HAP-1 (cell line): ENCODE measurements around the gene PROSER3.
A peak's percentile ranks its signal among the peaks of the same experiment; 100 is the strongest.
"Not testable (repeated sequence)": the region's sequence is repeated elsewhere in the genome, so short reads cannot be mapped to it uniquely, and the experiment has no call there.

ENCODE experiments used
- DNase-seq, 2 experiments: peaks; one replicate each; pipeline ENCODE4 v3.0.0-alpha.2; 2016 to 2020; ENCODE audit warnings: low spot score in 2 of 2
- H3K27me3 ChIP-seq: fragments of 250-450 bp; sonication (Bioruptor Pico); 2 replicates; pipeline ENCODE4 v1.5.1; 2020; ENCODE audit warnings: low read depth, mild to moderate bottlenecking, moderate library complexity
- H3K36me3 ChIP-seq: fragments of 250-450 bp; sonication (Bioruptor Pico); replicated peaks from 2 replicates; pipeline ENCODE4 v1.5.1; 2020; ENCODE audit warnings: mild to moderate bottlenecking
- H3K4me1 ChIP-seq: fragments of 250-450 bp; sonication (Bioruptor Pico); 2 replicates; pipeline ENCODE4 v1.5.1; 2020; ENCODE audit warnings: mild to moderate bottlenecking
- H3K4me3 ChIP-seq: fragments of 250-450 bp; sonication (Bioruptor Pico); 2 replicates; pipeline ENCODE4 v1.5.1; 2020; ENCODE audit warnings: mild to moderate bottlenecking, moderate library complexity
- H3K9me3 ChIP-seq: fragments of 250-450 bp; sonication (Bioruptor Pico); 2 replicates; pipeline ENCODE4 v1.5.1; 2020; ENCODE audit warnings: mild to moderate bottlenecking, moderate library complexity
- in situ Hi-C: fragments of 300-500 bp; cut with MboI; formaldehyde crosslinking; loops from 3 replicates; pipeline ENCODE4 v1.14.3; 2020; ENCODE audit warnings: low sequenced_read_pairs, inconsistent platforms, mixed read lengths

PROSER3 gene

GRCh38 chr19:35717665-35718344 lies 40.2 kb upstream of the PROSER3 start, which contains the start of gene KMT2B:
TSS of gene KMT2B (plus strand) at chr19:35718003. CDS start at chr19:35718019, 16 bp downstream.
- Histone ChIP-seq H3K4me3 (peak within 1 kb of the TSS; percentile 78), H3K9me3 (no peaks in the 10 kb centered on the region), H3K27me3 (no peaks in the 10 kb centered on the region), H3K36me3 (peaks cover 19% of the 10 kb centered on the region), H3K4me1 (peaks cover 9% of the 10 kb centered on the region)
- DNase-seq = no peak
- in situ Hi-C loops = loop anchor here (5.0 kb wide), 1 partner anchor 171 kb away; the partner anchor contains the start of gene TMEM147

DNA sequence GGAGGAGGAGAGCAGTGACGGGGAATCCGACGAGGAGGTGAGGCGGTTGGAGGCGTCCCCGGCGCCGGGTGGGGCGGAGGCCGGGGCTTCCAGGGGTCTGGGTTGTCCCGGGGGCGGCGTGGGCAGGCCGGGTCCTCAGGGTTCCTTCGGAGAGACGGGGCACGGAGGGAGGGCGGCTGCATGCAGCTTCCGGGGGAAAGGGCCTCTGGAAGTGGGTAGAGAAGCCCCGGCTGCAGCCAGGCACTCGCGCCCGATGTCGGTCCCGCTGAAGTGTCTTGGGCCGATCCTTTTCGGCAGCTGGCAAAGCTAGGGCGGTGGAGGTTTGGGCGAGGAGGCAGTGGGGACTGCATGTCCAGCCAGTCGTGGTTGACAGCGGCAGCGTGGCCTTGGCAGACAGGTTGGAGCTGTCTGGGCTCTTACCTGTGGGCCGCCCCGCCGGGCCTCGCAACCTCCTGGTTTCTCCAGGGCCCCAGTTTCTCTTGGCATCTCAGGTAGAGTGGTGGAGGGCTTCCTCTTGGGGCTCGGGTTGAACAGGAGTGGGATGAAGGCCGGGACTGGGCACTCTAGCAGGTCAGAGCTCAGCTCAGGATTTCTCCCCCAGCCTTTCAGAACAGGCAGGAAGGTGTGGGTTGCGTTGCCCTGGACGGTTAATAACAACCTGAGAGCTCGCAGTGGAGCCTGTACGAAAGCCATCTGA lies 39.5 kb upstream of the PROSER3 start:
- no peaks in the 10 kb centered on the region for H3K27me3 ChIP-seq
- peak overlapping the region; percentile 78 for H3K4me3 ChIP-seq
- no peak for DNase-seq
- H3K4me1 ChIP-seq = peaks cover 9% of the 10 kb centered on the region
- H3K9me3 ChIP-seq = no peaks in the 10 kb centered on the region
- in situ Hi-C loops = loop anchor here (5.0 kb wide), 1 partner anchor 171 kb away; the partner anchor contains the start of gene TMEM147
- H3K36me3 ChIP-seq = peaks cover 26% of the 10 kb centered on the region

- H3K27me3 ChIP-seq = no peaks in the 10 kb centered on the region
- in situ Hi-C loops = loop anchor here (5.0 kb wide), 1 partner anchor 172 kb away; the partner anchor contains the start of gene TMEM147
- H3K36me3 ChIP-seq = peaks cover 37% of the 10 kb centered on the region
- peaks cover 9% of the 10 kb centered on the region for H3K4me1 ChIP-seq
- no peaks in the 10 kb centered on the region for H3K9me3 ChIP-seq
- H3K4me3 ChIP-seq = peak overlapping the region; percentile 78
- no peak for DNase-seq
These were observed 38.4 kb upstream of the PROSER3 start for GRCh38 chr19:35719402-35720162.

DNA sequence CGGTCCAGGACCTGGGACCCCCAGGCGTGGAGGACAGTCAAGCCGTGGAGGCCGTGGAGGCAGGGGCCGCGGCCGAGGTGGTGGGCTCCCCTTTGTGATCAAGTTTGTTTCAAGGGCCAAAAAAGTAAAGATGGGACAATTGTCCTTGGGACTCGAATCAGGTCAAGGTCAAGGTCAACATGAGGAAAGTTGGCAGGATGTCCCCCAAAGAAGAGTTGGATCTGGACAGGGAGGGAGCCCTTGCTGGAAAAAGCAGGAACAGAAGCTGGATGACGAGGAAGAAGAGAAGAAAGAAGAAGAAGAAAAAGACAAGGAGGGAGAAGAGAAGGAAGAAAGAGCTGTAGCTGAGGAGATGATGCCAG lies 37.8 kb upstream of the PROSER3 start:
- no peak for DNase-seq
- in situ Hi-C loops = no loop called here
- no peak overlapping the region for H3K4me3 ChIP-seq
- peaks cover 43% of the 10 kb centered on the region for H3K36me3 ChIP-seq
- peaks cover 9% of the 10 kb centered on the region for H3K4me1 ChIP-seq
- no peaks in the 10 kb centered on the region for H3K27me3 ChIP-seq
- H3K9me3 ChIP-seq = no peaks in the 10 kb centered on the region

GRCh38 chr19:35720648-35721047 lies 37.3 kb upstream of the PROSER3 start:
- H3K4me3 ChIP-seq = no peak overlapping the region
- H3K36me3 ChIP-seq = peaks cover 48% of the 10 kb centered on the region
- in situ Hi-C loops = no loop called here
- no peak for DNase-seq
- peaks cover 7% of the 10 kb centered on the region for H3K4me1 ChIP-seq
- H3K9me3 ChIP-seq = no peaks in the 10 kb centered on the region
- no peaks in the 10 kb centered on the region for H3K27me3 ChIP-seq

GRCh38 chr19:35721374-35721773 lies 36.6 kb upstream of the PROSER3 start:
- H3K36me3 ChIP-seq = peaks cover 55% of the 10 kb centered on the region
- no peaks in the 10 kb centered on the region for H3K9me3 ChIP-seq
- in situ Hi-C loops = no loop called here
- H3K4me3 ChIP-seq = no peak overlapping the region
- peaks cover 2% of the 10 kb centered on the region; the same call in 1 of the 2 replicates for H3K4me1 ChIP-seq
- no peak for DNase-seq
- H3K27me3 ChIP-seq = no peaks in the 10 kb centered on the region

DNA sequence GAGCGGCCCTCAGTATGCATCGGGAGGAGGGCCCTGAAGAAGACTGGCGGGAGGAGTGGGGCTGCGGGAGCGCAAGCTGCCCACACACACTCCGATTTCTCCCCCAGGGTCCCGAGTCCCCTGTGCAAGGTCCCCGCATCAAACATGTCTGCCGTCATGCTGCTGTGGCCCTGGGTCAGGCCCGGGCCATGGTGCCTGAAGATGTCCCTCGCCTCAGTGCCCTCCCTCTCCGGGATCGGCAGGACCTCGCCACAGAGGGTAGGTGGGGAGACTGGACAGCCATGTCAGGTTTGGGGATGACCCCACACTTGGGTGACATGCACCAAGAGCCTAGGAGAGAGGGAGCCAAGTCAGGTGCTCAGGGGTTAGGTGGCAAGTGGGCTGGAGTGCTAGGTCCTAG lies 35.5 kb upstream of the PROSER3 start:
- no peaks in the 10 kb centered on the region for H3K27me3 ChIP-seq
- peaks cover 66% of the 10 kb centered on the region for H3K36me3 ChIP-seq
- in situ Hi-C loops = no loop called here
- no peaks in the 10 kb centered on the region for H3K4me1 ChIP-seq
- DNase-seq = no peak
- H3K9me3 ChIP-seq = no peaks in the 10 kb centered on the region
- H3K4me3 ChIP-seq = no peak overlapping the region

DNA sequence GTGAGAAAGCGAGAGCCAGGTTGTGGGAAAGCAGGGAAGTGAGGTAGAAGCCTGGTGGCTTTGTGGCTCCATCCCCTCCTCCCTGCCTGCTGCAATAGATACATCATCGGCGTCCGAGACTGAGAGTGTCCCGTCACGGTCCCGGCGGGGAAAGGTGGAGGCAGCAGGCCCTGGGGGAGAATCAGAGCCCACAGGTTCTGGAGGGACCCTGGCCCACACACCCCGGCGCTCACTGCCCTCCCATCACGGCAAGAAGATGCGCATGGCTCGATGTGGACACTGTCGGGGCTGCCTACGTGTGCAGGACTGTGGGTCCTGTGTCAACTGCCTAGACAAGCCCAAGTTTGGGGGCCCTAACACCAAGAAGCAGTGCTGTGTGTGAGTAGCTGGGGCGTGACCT lies 35.1 kb upstream of the PROSER3 start:
- peaks cover 70% of the 10 kb centered on the region for H3K36me3 ChIP-seq
- in situ Hi-C loops = no loop called here
- no peaks in the 10 kb centered on the region for H3K9me3 ChIP-seq
- DNase-seq = no peak
- H3K27me3 ChIP-seq = no peaks in the 10 kb centered on the region
- H3K4me1 ChIP-seq = no peaks in the 10 kb centered on the region
- H3K4me3 ChIP-seq = no peak overlapping the region

GRCh38 chr19:35723671-35724070 lies 34.3 kb upstream of the PROSER3 start:
- Histone ChIP-seq H3K9me3 (no peaks in the 10 kb centered on the region), H3K4me1 (no peaks in the 10 kb centered on the region), H3K27me3 (no peaks in the 10 kb centered on the region), H3K36me3 (peaks cover 78% of the 10 kb centered on the region), H3K4me3 (no peak overlapping the region)
- no peak for DNase-seq
- in situ Hi-C loops = no loop called here

DNA sequence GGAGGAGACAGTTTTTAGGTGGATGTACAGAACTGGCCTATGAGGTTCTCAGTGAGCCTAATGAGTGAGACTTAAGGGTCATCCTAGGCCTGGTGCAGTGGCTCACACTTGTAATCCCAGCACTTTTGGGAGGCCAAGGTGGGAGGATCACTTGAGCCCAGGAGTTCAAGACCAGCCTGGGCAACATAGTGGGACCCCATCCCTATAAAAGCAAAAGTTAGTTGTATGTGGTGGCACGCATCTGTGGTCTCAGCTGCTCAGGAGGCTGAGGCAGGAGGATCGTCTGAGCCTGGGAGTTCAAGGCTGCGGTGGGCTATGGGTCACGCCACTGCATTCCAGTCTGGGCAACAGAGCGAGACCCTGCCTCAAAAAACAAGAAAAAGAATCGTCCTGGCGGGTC lies 33.8 kb upstream of the PROSER3 start:
- H3K4me1 ChIP-seq, DNase-seq, in situ Hi-C loops, H3K4me3 ChIP-seq, H3K27me3 ChIP-seq, H3K9me3 ChIP-seq: not testable (repeated sequence)
- peaks cover 83% of the 10 kb centered on the region for H3K36me3 ChIP-seq

DNA sequence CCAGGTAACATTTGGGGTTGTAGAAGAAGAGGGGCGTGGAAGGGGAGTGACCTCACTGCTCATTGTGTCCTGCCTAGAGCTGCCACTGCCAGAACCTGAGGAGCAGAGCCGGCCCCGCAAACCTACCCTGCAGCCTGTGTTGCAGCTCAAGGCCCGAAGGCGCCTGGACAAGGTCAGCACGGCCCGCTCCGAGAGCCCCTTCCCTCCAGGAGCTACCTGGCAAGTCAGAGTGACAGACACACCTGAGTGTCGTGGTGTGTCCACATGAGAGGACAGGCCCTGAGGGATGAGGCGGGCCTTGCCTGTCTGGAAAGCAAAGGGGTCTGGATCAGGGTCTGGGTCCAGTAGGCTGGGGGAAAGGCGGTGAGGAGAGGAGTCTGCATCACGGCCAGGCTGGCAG lies 33.4 kb upstream of the PROSER3 start:
- no peak for DNase-seq
- H3K4me3 ChIP-seq = no peak overlapping the region
- peaks cover 87% of the 10 kb centered on the region for H3K36me3 ChIP-seq
- in situ Hi-C loops = no loop called here
- H3K4me1 ChIP-seq = no peaks in the 10 kb centered on the region
- no peaks in the 10 kb centered on the region for H3K27me3 ChIP-seq
- H3K9me3 ChIP-seq = no peaks in the 10 kb centered on the region

- no peaks in the 10 kb centered on the region for H3K27me3 ChIP-seq
- in situ Hi-C loops = no loop called here
- no peaks in the 10 kb centered on the region for H3K9me3 ChIP-seq
- H3K4me1 ChIP-seq = no peaks in the 10 kb centered on the region
- no peak overlapping the region for H3K4me3 ChIP-seq
- no peak for DNase-seq
- H3K36me3 ChIP-seq = peaks cover 95% of the 10 kb centered on the region
These were observed 32.6 kb upstream of the PROSER3 start for GRCh38 chr19:35725216-35725861.

DNA sequence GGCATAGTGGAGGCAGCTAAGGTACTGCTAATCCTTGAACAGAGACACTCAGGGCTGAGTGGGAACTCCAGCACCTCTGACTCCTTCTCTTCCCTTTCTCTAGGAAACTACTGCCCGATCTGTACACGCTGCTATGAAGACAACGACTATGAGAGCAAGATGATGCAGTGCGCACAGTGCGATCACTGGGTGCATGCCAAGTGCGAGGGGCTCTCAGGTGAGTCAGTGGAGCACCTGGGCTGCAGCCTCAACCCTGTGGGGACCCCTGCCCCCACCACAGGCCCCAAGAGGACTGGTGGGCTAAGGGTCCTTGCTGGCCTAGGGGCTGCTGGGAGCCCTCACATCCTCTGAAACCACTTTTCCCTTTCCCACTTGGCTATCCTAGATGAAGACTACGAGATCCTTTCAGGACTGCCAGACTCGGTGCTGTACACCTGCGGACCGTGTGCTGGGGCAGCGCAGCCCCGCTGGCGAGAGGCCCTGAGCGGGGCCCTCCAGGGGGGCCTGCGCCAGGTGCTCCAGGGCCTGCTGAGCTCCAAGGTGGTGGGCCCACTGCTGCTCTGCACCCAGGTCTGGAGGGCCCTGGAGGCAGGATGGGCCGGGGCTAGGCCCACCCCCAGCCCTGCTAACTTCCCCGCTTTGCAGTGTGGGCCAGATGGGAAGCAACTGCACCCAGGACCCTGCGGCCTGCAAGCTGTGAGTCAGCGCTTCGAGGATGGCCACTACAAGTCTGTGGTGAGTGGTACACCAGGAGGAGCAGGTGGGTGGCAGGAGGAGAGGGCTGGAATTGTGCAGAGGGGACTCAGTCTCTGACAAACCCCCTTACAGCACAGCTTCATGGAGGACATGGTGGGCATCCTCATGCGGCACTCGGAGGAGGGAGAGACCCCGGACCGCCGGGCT lies 30.7 kb upstream of the PROSER3 start:
- H3K9me3 ChIP-seq = no peaks in the 10 kb centered on the region
- H3K4me1 ChIP-seq = no peaks in the 10 kb centered on the region
- H3K4me3 ChIP-seq = no peak overlapping the region
- DNase-seq = no peak
- in situ Hi-C loops = no loop called here
- H3K36me3 ChIP-seq = peaks cover 99% of the 10 kb centered on the region
- H3K27me3 ChIP-seq = no peaks in the 10 kb centered on the region
